CD4-positive, alpha-beta memory T cell (primary cell): ENCODE data around the gene SPATS2. TPM values are rescaled to one million over a fixed set of nuclear protein-coding genes. Genes with fewer than 3 reads are reported as not detected.

Experiments
- CTCF ChIA-PET: fragments of 350-600 bp; sonication (Branson Sonifier 250); formaldehyde crosslinking; loops from one replicate; lab custom pipeline; 2021; ENCODE audit warnings: inconsistent platforms; ENCODE audit not compliant: partially characterized antibody; lab: Charles Lee
- POLR2A ChIA-PET: fragments of 350-600 bp; sonication (Branson Sonifier 250); formaldehyde crosslinking; loops from one replicate; lab custom pipeline; 2021; ENCODE audit not compliant: partially characterized antibody; lab: Charles Lee
- DNase-seq, 5 donors: peaks; one replicate each; pipeline versions ENCODE4 v3.0.0 to v3.0.0-alpha.2; 2020 to 2022; ENCODE audit warnings: mixed read lengths in 1 of 5
- H3K27ac ChIP-seq: one replicate; pipeline ENCODE4 v1.7.0; 2013; ENCODE audit warnings: low read depth, low read length
- H3K27me3 ChIP-seq: 2 replicates; pipeline ENCODE4 v1.7.0; 2013; ENCODE audit warnings: mild to moderate bottlenecking, low read length, moderate library complexity; ENCODE audit not compliant: insufficient read depth
- H3K36me3 ChIP-seq: 2 replicates; pipeline ENCODE4 v1.7.0; 2013; ENCODE audit warnings: mild to moderate bottlenecking, low read length, moderate library complexity; ENCODE audit not compliant: insufficient read depth
- H3K4me1 ChIP-seq: 2 replicates; pipeline ENCODE4 v1.7.0; 2013; ENCODE audit warnings: mild to moderate bottlenecking, low read length, moderate library complexity; ENCODE audit not compliant: insufficient read depth
- H3K4me3 ChIP-seq, 2 donors: one replicate each; pipeline ENCODE4 v1.7.0; 2013; ENCODE audit warnings: low read length in 2 of 2, mild to moderate bottlenecking in 1 of 2
- H3K9me3 ChIP-seq, 2 donors: one replicate each; pipeline ENCODE4 v1.7.0; 2013; ENCODE audit warnings: low read length in 2 of 2, control low read depth in 1 of 2; ENCODE audit not compliant: control insufficient read depth in 1 of 2
- H3K27ac Mint-ChIP-seq, 7 donors: one replicate each; pipeline ENCODE4 v1.8.0; 2020 to 2021; ENCODE audit warnings: mixed read lengths in 7 of 7, mild to moderate bottlenecking in 6 of 7, inconsistent platforms in 3 of 7, moderate library complexity in 3 of 7
- H3K27me3 Mint-ChIP-seq, 2 donors: one replicate each; pipeline ENCODE4 v1.8.0; 2020 to 2021; ENCODE audit warnings: mixed read lengths in 2 of 2
- H3K36me3 Mint-ChIP-seq, 2 donors: one replicate each; pipeline ENCODE4 v1.8.0; 2020 to 2021; ENCODE audit warnings: mixed read lengths in 2 of 2, inconsistent platforms in 1 of 2, mild to moderate bottlenecking in 1 of 2
- H3K4me1 Mint-ChIP-seq, 4 donors: one replicate each; pipeline ENCODE4 v1.8.0; 2020 to 2021; ENCODE audit warnings: mixed read lengths in 4 of 4, mild to moderate bottlenecking in 1 of 4
- H3K4me3 Mint-ChIP-seq, 8 donors: one replicate each; pipeline ENCODE4 v1.8.0; 2020 to 2021; ENCODE audit warnings: mixed read lengths in 8 of 8, mild to moderate bottlenecking in 7 of 8, moderate library complexity in 6 of 8, inconsistent platforms in 3 of 8
- H3K9me3 Mint-ChIP-seq, 8 donors: one replicate each; pipeline ENCODE4 v1.8.0; 2020 to 2021; ENCODE audit warnings: mixed read lengths in 8 of 8, mild to moderate bottlenecking in 5 of 8, inconsistent platforms in 3 of 8, moderate library complexity in 1 of 8
- intact Hi-C: fragments of 100-400 bp; cut with micrococcal nuclease; formaldehyde crosslinking; loops from one replicate; pipeline ENCODE4 v1.15.1; 2023
- polyA plus RNA-seq, 2 donors: library from polyadenylated mRNA; unstranded; fragments of 300-500 nt; fragmentation: Illumina TruSeq; gene quantifications; one replicate each; pipeline ENCODE4 v1.2.3, GENCODE V29; 2021
- total RNA-seq, 2 experiments: library from RNA; stranded (reverse); gene quantifications; one replicate each; pipeline ENCODE4 v1.2.3, GENCODE V29; 2021

Gene SPATS2
- total and polyA plus RNA-seq, 4 experiments from 2014 or later = 4.3 to 7.8 (median 5.0) TPM

DNA sequence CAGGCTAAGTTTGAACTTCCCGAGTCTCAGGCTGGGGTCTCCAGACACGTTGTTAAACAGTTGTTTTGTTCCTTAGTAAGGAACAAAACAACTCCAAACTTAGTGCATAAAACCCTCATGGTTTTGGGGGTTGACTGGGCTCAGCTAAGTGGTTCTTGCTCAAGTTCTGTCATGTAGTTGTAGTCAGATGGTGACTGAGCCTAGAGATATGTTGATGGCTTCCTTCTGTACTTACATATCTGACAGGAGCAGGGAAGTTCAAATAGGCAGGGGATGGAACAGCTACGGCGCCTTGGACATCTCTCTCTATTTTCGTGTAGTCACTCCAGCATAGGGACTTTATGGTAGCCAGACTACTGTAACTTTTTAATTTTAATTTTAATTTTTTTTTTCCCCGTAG lies 45.7 kb downstream of the SPATS2 start:
- peaks cover 0 to 2% (median 0%) of the 10 kb centered on the region in 4 donors for H3K4me1 Mint-ChIP-seq
- Histone ChIP-seq H3K36me3 (no peaks in the 10 kb centered on the region), H3K27ac (no peak overlapping the region), H3K4me1 (no peaks in the 10 kb centered on the region), H3K4me3 (no peak overlapping the region), H3K27me3 (no peaks in the 10 kb centered on the region), H3K9me3 (no peaks in the 10 kb centered on the region)
- H3K9me3 Mint-ChIP-seq = no peaks in the 10 kb centered on the region
- no peak for DNase-seq
- H3K27ac Mint-ChIP-seq = no peak overlapping the region
- H3K36me3 Mint-ChIP-seq = no peaks in the 10 kb centered on the region
- ChIA-PET CTCF (interaction anchor here (1.3 kb wide), 1 partner anchor 101 kb away, joined by 3 read pairs; no protein-coding TSS in a partner anchor), POLR2A (no interaction called here)
- H3K27me3 Mint-ChIP-seq = no peaks in the 10 kb centered on the region
- no peak overlapping the region for H3K4me3 Mint-ChIP-seq
- intact Hi-C loops = no loop called here

DNA sequence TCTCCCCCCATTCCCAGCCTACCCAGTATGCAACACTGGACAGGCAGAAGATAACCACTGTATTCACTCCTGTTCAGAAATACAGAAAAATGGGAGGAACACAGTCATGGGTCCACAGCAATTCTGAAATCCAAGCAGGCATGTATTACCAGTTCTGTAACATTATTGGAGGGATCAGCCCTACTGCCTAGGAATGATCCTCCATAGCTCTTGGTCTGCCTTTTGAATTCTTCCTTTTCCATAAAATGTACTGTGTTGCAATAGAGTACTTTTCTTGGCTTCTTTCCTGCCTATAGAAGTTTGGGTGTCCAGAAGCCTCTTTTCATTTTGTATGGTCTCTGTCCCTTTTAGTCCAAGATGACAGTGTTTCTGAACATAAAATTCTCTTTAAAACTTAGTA lies 46.5 kb downstream of the SPATS2 start:
- H3K27me3 Mint-ChIP-seq = no peaks in the 10 kb centered on the region
- peaks cover 0 to 2% (median 0%) of the 10 kb centered on the region in 4 donors for H3K4me1 Mint-ChIP-seq
- CTCF ChIA-PET = interaction anchor here (1.1 to 1.3 kb wide), 2 partner anchors 55 to 100 kb away, joined by 3 to 4 read pairs; no protein-coding TSS in a partner anchor
- H3K4me1 ChIP-seq = no peaks in the 10 kb centered on the region
- DNase-seq = no peak
- H3K4me3 Mint-ChIP-seq = no peak overlapping the region
- H3K4me3 ChIP-seq = no peak overlapping the region
- intact Hi-C loops = no loop called here
- no peak overlapping the region for H3K27ac ChIP-seq
- no peaks in the 10 kb centered on the region for H3K9me3 Mint-ChIP-seq
- no peak overlapping the region for H3K27ac Mint-ChIP-seq
- H3K27me3 ChIP-seq = no peaks in the 10 kb centered on the region
- no peaks in the 10 kb centered on the region for H3K36me3 ChIP-seq
- no peaks in the 10 kb centered on the region for H3K9me3 ChIP-seq
- POLR2A ChIA-PET = no interaction called here
- H3K36me3 Mint-ChIP-seq = no peaks in the 10 kb centered on the region

DNA sequence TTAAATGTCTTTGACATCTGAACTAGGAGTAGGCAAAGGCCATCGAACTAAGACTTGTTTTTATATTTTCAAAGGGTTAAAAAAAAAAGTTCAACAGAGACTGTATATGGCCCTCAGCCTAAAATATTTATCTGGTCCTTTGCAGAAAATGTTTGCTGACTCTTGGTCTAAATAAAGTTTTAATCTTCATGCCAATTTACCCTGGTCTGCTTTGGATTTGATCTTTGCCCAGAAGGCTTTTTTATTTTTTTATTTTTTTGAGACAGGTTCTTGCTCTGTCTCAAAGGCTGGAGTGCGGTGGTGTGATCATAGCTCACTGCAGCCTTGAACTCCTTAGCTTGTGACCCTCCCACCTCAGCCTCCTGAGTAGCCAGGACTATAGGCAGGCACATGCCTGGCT lies 47.1 kb downstream of the SPATS2 start:
- no peak for DNase-seq
- H3K36me3 Mint-ChIP-seq = no peaks in the 10 kb centered on the region
- H3K27me3 Mint-ChIP-seq = no peaks in the 10 kb centered on the region
- Histone ChIP-seq H3K4me1 (no peaks in the 10 kb centered on the region), H3K27me3 (no peaks in the 10 kb centered on the region), H3K36me3 (no peaks in the 10 kb centered on the region), H3K4me3 (no peak overlapping the region), H3K9me3 (no peaks in the 10 kb centered on the region), H3K27ac (no peak overlapping the region)
- intact Hi-C loops = no loop called here
- peaks cover 0 to 2% (median 0%) of the 10 kb centered on the region in 4 donors for H3K4me1 Mint-ChIP-seq
- peak overlapping the region in 2 of 7 donors; percentile 17 to 29 for H3K27ac Mint-ChIP-seq
- ChIA-PET POLR2A (no interaction called here), CTCF (interaction anchor here (1.1 kb wide), 1 partner anchor 56 kb away, joined by 4 read pairs; no protein-coding TSS in a partner anchor)
- H3K9me3 Mint-ChIP-seq = no peaks in the 10 kb centered on the region
- no peak overlapping the region for H3K4me3 Mint-ChIP-seq

DNA sequence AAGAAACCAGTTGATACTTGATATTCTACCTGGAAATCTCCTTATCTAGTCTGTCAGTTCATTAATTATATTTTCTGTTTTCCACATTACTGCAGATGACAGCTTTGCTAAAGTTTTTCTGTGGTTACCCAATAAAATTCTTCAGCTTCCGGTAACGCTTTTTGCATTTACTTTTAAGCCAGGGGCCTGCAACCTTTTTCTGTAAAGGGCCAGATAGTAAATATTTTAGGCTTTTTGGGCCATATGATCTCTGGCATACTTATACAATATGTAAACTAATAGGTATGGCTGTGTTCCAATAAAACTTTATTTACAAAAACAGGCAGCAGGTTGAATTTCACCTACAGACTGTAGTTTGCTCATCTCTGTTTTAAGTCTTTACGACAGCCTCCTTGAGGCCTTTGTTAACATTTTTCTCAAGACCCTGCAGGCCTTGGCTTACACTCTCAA lies 48.3 kb downstream of the SPATS2 start:
- ChIA-PET POLR2A (no interaction called here), CTCF (no interaction called here)
- Mint-ChIP-seq H3K27ac (no peak overlapping the region), H3K9me3 (no peaks in the 10 kb centered on the region), H3K4me1 (peaks cover 0 to 2% (median 0%) of the 10 kb centered on the region in 4 donors), H3K27me3 (no peaks in the 10 kb centered on the region), H3K4me3 (no peak overlapping the region), H3K36me3 (no peaks in the 10 kb centered on the region)
- Histone ChIP-seq H3K4me3 (no peak overlapping the region), H3K27ac (no peak overlapping the region), H3K27me3 (no peaks in the 10 kb centered on the region), H3K9me3 (no peaks in the 10 kb centered on the region), H3K36me3 (no peaks in the 10 kb centered on the region), H3K4me1 (no peaks in the 10 kb centered on the region)
- DNase-seq = no peak
- intact Hi-C loops = no loop called here

DNA sequence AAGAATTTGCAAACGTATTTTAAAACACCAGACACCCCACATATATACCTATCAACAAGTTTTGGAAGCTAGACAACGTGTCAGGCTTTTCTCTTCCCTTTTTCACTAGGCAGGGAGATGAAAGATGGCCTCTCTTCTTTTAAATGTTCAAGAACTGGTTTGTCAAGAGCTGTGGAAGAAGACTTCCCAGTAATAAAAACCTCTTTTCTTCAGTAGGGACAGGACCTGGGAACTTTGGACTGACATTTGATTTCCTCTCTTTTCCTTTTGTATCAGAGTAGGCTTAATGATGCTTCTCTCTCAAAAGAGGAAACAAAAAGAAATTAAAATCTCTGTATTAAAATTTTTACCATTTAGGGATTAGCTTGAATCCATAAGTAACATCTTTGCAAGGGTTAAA lies 49.6 kb downstream of the SPATS2 start:
- Mint-ChIP-seq H3K4me1 (peaks cover 0 to 2% (median 0%) of the 10 kb centered on the region in 4 donors), H3K9me3 (no peaks in the 10 kb centered on the region), H3K36me3 (no peaks in the 10 kb centered on the region), H3K27me3 (no peaks in the 10 kb centered on the region), H3K27ac (no peak overlapping the region), H3K4me3 (no peak overlapping the region)
- H3K36me3 ChIP-seq = no peaks in the 10 kb centered on the region
- no peak for DNase-seq
- no peaks in the 10 kb centered on the region for H3K27me3 ChIP-seq
- ChIA-PET CTCF (interaction anchor here (0.6 to 1.5 kb wide), 3 partner anchors 49 to 98 kb away, joined by 3 to 5 read pairs (median 3); no protein-coding TSS in a partner anchor), POLR2A (no interaction called here)
- no peak overlapping the region for H3K27ac ChIP-seq
- intact Hi-C loops = no loop called here
- H3K9me3 ChIP-seq = no peaks in the 10 kb centered on the region
- H3K4me3 ChIP-seq = no peak overlapping the region
- H3K4me1 ChIP-seq = no peaks in the 10 kb centered on the region

DNA sequence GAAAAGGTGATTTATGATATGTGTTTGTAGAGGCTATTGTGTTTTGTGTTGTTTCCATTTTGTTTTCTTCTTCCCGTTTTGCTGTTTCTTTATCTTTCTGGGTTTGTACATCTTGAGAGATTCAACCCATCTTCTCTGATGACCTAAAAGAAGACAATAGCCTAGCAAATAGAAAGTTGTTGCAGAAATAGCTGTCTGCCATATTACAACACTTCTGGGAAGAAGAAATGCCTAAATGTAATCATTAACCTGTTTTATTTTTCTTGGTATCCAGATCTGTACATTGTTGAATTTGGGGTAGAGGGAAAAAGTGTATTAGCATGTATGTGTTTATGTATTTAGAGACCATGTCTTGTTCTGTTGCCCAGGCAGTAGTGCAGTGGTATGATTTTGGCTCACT lies 50.3 kb downstream of the SPATS2 start:
- Histone ChIP-seq H3K4me1 (no peaks in the 10 kb centered on the region), H3K9me3 (no peaks in the 10 kb centered on the region), H3K4me3 (no peak overlapping the region), H3K27me3 (no peaks in the 10 kb centered on the region), H3K36me3 (no peaks in the 10 kb centered on the region), H3K27ac (no peak overlapping the region)
- Mint-ChIP-seq H3K4me1 (peaks cover 0 to 2% (median 0%) of the 10 kb centered on the region in 4 donors), H3K36me3 (no peaks in the 10 kb centered on the region), H3K9me3 (no peaks in the 10 kb centered on the region), H3K4me3 (no peak overlapping the region), H3K27ac (no peak overlapping the region), H3K27me3 (no peaks in the 10 kb centered on the region)
- no peak for DNase-seq
- POLR2A ChIA-PET = no interaction called here
- CTCF ChIA-PET = interaction anchor here (0.9 to 1.5 kb wide), 2 partner anchors 61 to 97 kb away, joined by 3 to 5 read pairs; no protein-coding TSS in a partner anchor
- intact Hi-C loops = no loop called here

DNA sequence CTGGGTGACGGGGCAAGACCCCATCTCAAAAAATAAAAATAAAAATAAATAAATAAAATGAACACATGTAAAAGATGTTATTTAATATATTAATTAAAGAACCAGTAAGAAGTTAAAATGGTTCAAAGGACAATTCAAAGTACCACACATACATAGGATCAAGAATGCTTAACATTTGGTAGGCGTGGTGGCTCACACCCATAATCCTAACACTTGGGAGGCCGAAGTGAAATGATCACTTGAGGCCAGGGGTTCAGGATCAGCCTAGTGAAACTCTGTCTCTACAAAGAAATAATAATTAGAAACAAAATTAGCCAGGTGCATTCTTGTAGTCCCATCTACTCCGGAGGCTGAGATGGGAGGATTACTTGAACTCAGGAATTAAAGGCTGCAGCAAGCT lies 53.3 kb downstream of the SPATS2 start:
- intact Hi-C loops = no loop called here
- Mint-ChIP-seq H3K36me3 (no peaks in the 10 kb centered on the region), H3K27me3 (no peaks in the 10 kb centered on the region), H3K9me3 (no peaks in the 10 kb centered on the region), H3K4me3 (no peak overlapping the region), H3K27ac (no peak overlapping the region), H3K4me1 (peaks cover 0 to 2% (median 0%) of the 10 kb centered on the region in 4 donors)
- Histone ChIP-seq H3K9me3 (no peaks in the 10 kb centered on the region), H3K4me1 (no peaks in the 10 kb centered on the region), H3K27me3 (no peaks in the 10 kb centered on the region), H3K36me3 (no peaks in the 10 kb centered on the region), H3K27ac (no peak overlapping the region), H3K4me3 (no peak overlapping the region)
- DNase-seq = no peak
- POLR2A ChIA-PET = no interaction called here
- CTCF ChIA-PET = interaction anchor here (1.1 kb wide), 1 partner anchor 15 kb away, joined by 4 read pairs; no protein-coding TSS in a partner anchor
